Esophagus muscularis mucosa (tissue), 4 donors: ENCODE results near the gene CYP46A1. TPM values are rescaled to one million over a fixed set of nuclear protein-coding genes. Genes with fewer than 3 reads are reported as not detected.

ENCODE experiments used
- DNase-seq: peaks from one replicate; pipeline ENCODE4 v3.0.0-alpha.2; 2017; ENCODE audit errors: extremely low spot score
- H3K27ac ChIP-seq, 4 donors: fragments of 200-600 bp; sonication (generic); replicated peaks in 1 of 4; 1 replicate in 3 of 4; 2 replicates in 1 of 4; pipeline ENCODE4 v1.5.1; 2016 to 2019; ENCODE audit warnings: mild to moderate bottlenecking in 1 of 4
- H3K27me3 ChIP-seq, 4 donors: fragments of 200-600 bp; sonication (generic); one replicate each; pipeline versions ENCODE4 v1.5.1 to v1.6.0; 2016 to 2019
- H3K36me3 ChIP-seq, 4 donors: fragments of 200-600 bp; sonication (generic); one replicate each; pipeline ENCODE4 v1.5.1; 2016 to 2019
- H3K4me1 ChIP-seq, 4 donors: fragments of 200-600 bp; sonication (generic); one replicate each; pipeline ENCODE4 v1.5.1; 2016 to 2019
- H3K4me3 ChIP-seq, 4 donors: fragments of 200-600 bp; sonication (generic); 1 replicate in 2 of 4; 2 replicates in 2 of 4; pipeline ENCODE4 v1.5.1; 2016 to 2019; ENCODE audit warnings: mild to moderate bottlenecking in 4 of 4, moderate library complexity in 1 of 4
- H3K9me3 ChIP-seq, 4 donors: fragments of 200-600 bp; sonication (generic); 1 replicate in 3 of 4; 2 replicates in 1 of 4; pipeline ENCODE4 v1.5.1; 2016 to 2019
- CTCF ChIP-seq, 3 experiments: fragments of 200-600 bp in 2 of 3; fragments of 450-650 bp in 1 of 3; sonication (generic) in 2 of 3; IDR thresholded peaks; one replicate each; pipeline ENCODE4 v1.5.1; 2017 to 2019; ENCODE audit warnings: antibody characterized with exemption in 3 of 3, mild to moderate bottlenecking in 2 of 3, moderate library complexity in 1 of 3
- EP300 ChIP-seq: sonication (generic); formaldehyde crosslinking; IDR thresholded peaks from one replicate; pipeline ENCODE4 v1.6.1; 2017; ENCODE audit warnings: antibody characterized with exemption
- POLR2A ChIP-seq: fragments of 450-650 bp; IDR thresholded peaks from one replicate; pipeline ENCODE4 v1.6.1; 2017; ENCODE audit warnings: antibody characterized with exemption, moderate library complexity, mild to moderate bottlenecking, low read depth
- POLR2AphosphoS5 ChIP-seq, 2 donors: sonication (generic); formaldehyde crosslinking; IDR thresholded peaks; one replicate each; pipeline ENCODE4 v1.6.1; 2017; ENCODE audit warnings: antibody characterized with exemption in 2 of 2
- WGBS: methylation state at CpG from one replicate; pipeline ENCODE4 v1.1.5; 2018; 5-methylcytosine and 5-hydroxymethylcytosine counted together
- intact Hi-C: fragments of 100-400 bp; cut with DNase I; formaldehyde crosslinking; loops from one replicate; pipeline ENCODE4 v1.15.1; 2023
- total RNA-seq, 4 donors: library from RNA; depleted of rRNA; stranded (reverse); fragments of >200 nt; gene quantifications; one replicate each; pipeline versions ENCODE4 v1.1.0 to v1.2.1, GENCODE V29; 2016

CYP46A1 gene
- total RNA-seq, 4 donors from 2014 or later, result 1.2 to 2.5 (median 1.9) TPM

DNA sequence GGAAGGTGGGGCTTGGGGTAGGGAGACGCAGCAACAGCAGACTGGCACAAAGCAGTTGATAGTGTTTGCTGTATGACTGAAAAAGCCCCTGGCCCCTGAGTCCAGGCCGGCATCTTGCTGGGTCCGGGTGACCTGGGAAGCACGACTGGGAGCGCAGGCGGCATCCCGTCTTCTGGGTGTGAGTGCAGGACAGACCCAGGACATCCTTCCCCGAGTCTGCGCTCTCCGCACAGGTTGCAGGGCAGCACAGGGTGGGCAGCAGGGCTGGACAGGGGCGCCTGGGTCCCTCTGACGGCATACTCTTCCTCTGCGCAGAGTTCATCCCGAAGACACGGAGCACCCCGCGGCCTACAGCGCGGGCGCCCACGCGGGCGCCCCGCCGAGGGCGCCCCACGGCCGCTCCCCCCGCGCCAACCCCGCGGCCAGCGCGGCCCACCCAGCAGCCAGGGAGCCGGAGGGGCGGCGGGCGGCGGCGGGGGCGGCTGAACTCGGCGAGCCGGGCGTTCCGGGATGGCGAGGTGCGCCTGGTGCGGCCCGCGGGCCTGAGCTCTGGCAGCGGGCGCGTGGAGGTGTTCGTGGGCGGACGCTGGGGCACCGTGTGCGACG lies 9.2 kb upstream of the CYP46A1 start:
- 100% methylated on average over 4 of the region's 60 CpGs for WGBS
- intact Hi-C loops, result no loop called here
- DNase-seq, result no peak
- H3K27ac ChIP-seq, result no peak overlapping the region
- H3K36me3 ChIP-seq, result peaks cover 0 to 4% (median 0%) of the 10 kb centered on the region in 4 donors
- H3K27me3 ChIP-seq, result peaks cover 0 to 6% (median 0%) of the 10 kb centered on the region in 4 donors
- no peak for TF ChIP-seq POLR2A
- no peak for TF ChIP-seq CTCF (IDR thresholded peaks at IDR 0.05)
- TF ChIP-seq POLR2AphosphoS5 (IDR thresholded peaks at IDR 0.05), result no peak
- TF ChIP-seq EP300, result no peak
- peaks cover 0 to 8% (median 3%) of the 10 kb centered on the region in 4 donors for H3K4me1 ChIP-seq
- peaks cover 0 to 21% (median 10%) of the 10 kb centered on the region in 4 donors for H3K9me3 ChIP-seq
- H3K4me3 ChIP-seq, result no peak overlapping the region

- DNase-seq, result no peak
- TF ChIP-seq EP300, result no peak
- no peak for TF ChIP-seq POLR2A
- TF ChIP-seq POLR2AphosphoS5 (IDR thresholded peaks at IDR 0.05), result no peak
- no peak for TF ChIP-seq CTCF (IDR thresholded peaks at IDR 0.05)
- Histone ChIP-seq H3K4me1 (peaks cover 0 to 8% (median 3%) of the 10 kb centered on the region in 4 donors), H3K27ac (no peak overlapping the region), H3K9me3 (peaks cover 0 to 21% (median 10%) of the 10 kb centered on the region in 4 donors), H3K27me3 (peaks cover 0 to 6% (median 0%) of the 10 kb centered on the region in 4 donors), H3K4me3 (no peak overlapping the region), H3K36me3 (peaks cover 0 to 4% (median 0%) of the 10 kb centered on the region in 4 donors)
- intact Hi-C loops, result no loop called here
- WGBS, result 85% methylated on average over 4 of the region's 42 CpGs
Observed at GRCh38 chr14:99675382-99675835, 8.7 kb upstream of the CYP46A1 start.

DNA sequence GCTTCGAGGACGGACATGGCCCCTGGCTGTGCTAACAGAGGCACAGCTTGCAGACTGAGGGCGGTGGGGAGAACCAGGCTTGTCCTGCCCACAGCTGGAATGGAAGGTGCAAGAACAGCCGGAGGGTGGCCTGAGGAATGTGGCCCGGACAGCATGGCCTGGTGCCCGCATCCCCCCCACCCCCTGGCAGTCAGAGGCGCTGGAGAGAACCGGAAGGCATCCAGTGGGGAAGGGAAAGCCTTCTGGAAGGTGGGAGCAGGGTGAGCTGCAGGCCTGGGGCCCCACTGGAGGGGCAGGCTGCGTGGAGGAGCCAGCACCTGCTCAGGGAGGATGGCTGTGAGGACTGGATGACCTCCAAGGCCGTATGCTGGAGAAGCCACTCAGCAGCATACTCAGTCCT lies 8.1 kb upstream of the CYP46A1 start:
- Histone ChIP-seq H3K27me3 (peaks cover 0 to 9% (median 0%) of the 10 kb centered on the region in 4 donors), H3K4me1 (peaks cover 0 to 8% (median 3%) of the 10 kb centered on the region in 4 donors), H3K4me3 (no peak overlapping the region), H3K9me3 (peaks cover 0 to 21% (median 10%) of the 10 kb centered on the region in 4 donors), H3K36me3 (peaks cover 0 to 4% (median 0%) of the 10 kb centered on the region in 4 donors), H3K27ac (no peak overlapping the region)
- WGBS, result 64% methylated on average over 9 of the region's 10 CpGs
- no peak for TF ChIP-seq CTCF (IDR thresholded peaks at IDR 0.05)
- TF ChIP-seq POLR2A, result no peak
- TF ChIP-seq EP300, result no peak
- TF ChIP-seq POLR2AphosphoS5 (IDR thresholded peaks at IDR 0.05), result no peak
- no peak for DNase-seq
- intact Hi-C loops, result no loop called here

GRCh38 chr14:99676657-99677056 lies 7.4 kb upstream of the CYP46A1 start:
- no peak overlapping the region for H3K4me3 ChIP-seq
- peaks cover 0 to 16% (median 0%) of the 10 kb centered on the region in 4 donors for H3K27me3 ChIP-seq
- H3K36me3 ChIP-seq, result peaks cover 0 to 4% (median 0%) of the 10 kb centered on the region in 4 donors
- intact Hi-C loops, result no loop called here
- no peak overlapping the region for H3K27ac ChIP-seq
- H3K4me1 ChIP-seq, result peaks cover 0 to 8% (median 3%) of the 10 kb centered on the region in 4 donors
- no peak for TF ChIP-seq EP300
- no peak for TF ChIP-seq POLR2AphosphoS5 (IDR thresholded peaks at IDR 0.05)
- TF ChIP-seq CTCF (IDR thresholded peaks at IDR 0.05), result no peak
- no peak for TF ChIP-seq POLR2A
- no peak for DNase-seq
- H3K9me3 ChIP-seq, result peaks cover 0 to 21% (median 10%) of the 10 kb centered on the region in 4 donors
- 59% methylated on average over 2 of the region's 8 CpGs for WGBS
